HEK293 (cell line): Measurements from ENCODE around the gene TPPP3.

Experiments used
- CTCF ChIA-PET: fragments of 350-600 bp; formaldehyde crosslinking; extraction: SDS; loops from one replicate; lab custom pipeline; 2021; ENCODE audit warnings: antibody characterized with exemption; lab: Yijun Ruan, JAX
- POLR2A ChIA-PET: fragments of 300-600 bp; formaldehyde crosslinking; extraction: SDS; loops from one replicate; lab custom pipeline; 2020; ENCODE audit warnings: antibody characterized with exemption, inconsistent platforms; lab: Yijun Ruan, JAX
- H3K27ac ChIP-seq: fragments of 200-500 bp; sonication (Bioruptor generic); 2 replicates; pipeline ENCODE4 v1.5.1; 2014; ENCODE audit warnings: low read depth, low read length, control low read depth, inconsistent platforms; ENCODE audit errors: extremely low read depth
- H3K36me3 ChIP-seq, 2 experiments: fragments of 200-500 bp in 1 of 2; sonication (Bioruptor generic) in 1 of 2; 1 replicate in 1 of 2; 2 replicates in 1 of 2; pipeline ENCODE4 v1.5.1; 2014 to 2017; ENCODE audit warnings: inconsistent platforms in 2 of 2, low read length in 2 of 2; ENCODE audit not compliant: control insufficient read depth in 2 of 2, insufficient read depth in 1 of 2
- H3K4me1 ChIP-seq: fragments of 200-500 bp; sonication (Bioruptor generic); 2 replicates; pipeline ENCODE4 v1.5.1; 2014; ENCODE audit warnings: mild to moderate bottlenecking, low read length, inconsistent platforms; ENCODE audit not compliant: control insufficient read depth, insufficient read depth
- H3K4me3 ChIP-seq: 2 replicates; pipeline ENCODE4 v1.5.1; 2011; ENCODE audit warnings: low read depth, mild to moderate bottlenecking, control low read depth, low read length, moderate library complexity
- H3K9me3 ChIP-seq: fragments of 200-500 bp; sonication (Bioruptor generic); 2 replicates; pipeline ENCODE4 v1.5.1; 2014; ENCODE audit warnings: low read depth, low read length, inconsistent platforms; ENCODE audit not compliant: control insufficient read depth, insufficient read depth
- GLI2 ChIP-seq: fragments of 450-650 bp; formaldehyde crosslinking; IDR thresholded peaks from 2 replicates; pipeline ENCODE4; 2017; ENCODE audit warnings: missing biosample characterization, missing genetic modification characterization, low read depth, borderline replicate concordance
- ZNF19 ChIP-seq: fragments of 450-650 bp; formaldehyde crosslinking; IDR thresholded peaks from 2 replicates; pipeline ENCODE4; 2016; ENCODE audit warnings: missing biosample characterization, missing genetic modification characterization, low read depth
- ZNF2 ChIP-seq: fragments of 450-650 bp; formaldehyde crosslinking; IDR thresholded peaks from 2 replicates; pipeline ENCODE4 v1.5.1; 2016; ENCODE audit warnings: missing biosample characterization, missing genetic modification characterization
- ZNF223 ChIP-seq: fragments of 450-650 bp; formaldehyde crosslinking; IDR thresholded peaks from 2 replicates; pipeline ENCODE4 v1.5.1; 2016; ENCODE audit warnings: missing biosample characterization, missing genetic modification characterization
- ZNF433 ChIP-seq: fragments of 450-650 bp; formaldehyde crosslinking; IDR thresholded peaks from 2 replicates; pipeline ENCODE4 v1.5.1; 2016; ENCODE audit warnings: missing biosample characterization, missing genetic modification characterization, low read depth
- ZNF560 ChIP-seq: fragments of 450-650 bp; formaldehyde crosslinking; IDR thresholded peaks from 2 replicates; pipeline ENCODE4 v1.5.1; 2017; ENCODE audit warnings: missing biosample characterization, missing genetic modification characterization, borderline replicate concordance
- ZNF561 ChIP-seq: fragments of 450-650 bp; IDR thresholded peaks from 2 replicates; pipeline ENCODE4 v1.5.1; 2018; ENCODE audit warnings: missing biosample characterization, missing genetic modification characterization, borderline replicate concordance
- ZNF600 ChIP-seq: fragments of 450-650 bp; formaldehyde crosslinking; IDR thresholded peaks from 2 replicates; pipeline ENCODE4 v1.5.1; 2016; ENCODE audit warnings: missing biosample characterization, missing genetic modification characterization
- ZNF610 ChIP-seq: fragments of 450-650 bp; formaldehyde crosslinking; IDR thresholded peaks from 2 replicates; pipeline ENCODE4 v1.5.1; 2016; ENCODE audit warnings: missing biosample characterization, missing genetic modification characterization, borderline replicate concordance
- ZNF670 ChIP-seq: fragments of 450-650 bp; formaldehyde crosslinking; IDR thresholded peaks from 2 replicates; pipeline ENCODE4 v1.5.1; 2016; ENCODE audit warnings: missing biosample characterization, missing genetic modification characterization, low read depth
- ZNF677 ChIP-seq: fragments of 450-650 bp; IDR thresholded peaks from 2 replicates; pipeline ENCODE4 v1.5.0; 2018; ENCODE audit warnings: missing biosample characterization, mild to moderate bottlenecking, missing genetic modification characterization, moderate library complexity
- ZNF830 ChIP-seq: fragments of 450-650 bp; IDR thresholded peaks from 2 replicates; pipeline ENCODE4 v1.5.0; 2018; ENCODE audit warnings: missing biosample characterization, missing genetic modification characterization, low read depth, mild to moderate bottlenecking, moderate library complexity
- ZSCAN23 ChIP-seq: fragments of 450-650 bp; formaldehyde crosslinking; IDR thresholded peaks from 2 replicates; pipeline ENCODE4 v1.5.1; 2016; ENCODE audit warnings: missing biosample characterization, missing genetic modification characterization
- TF ChIP-seq, protein P1 (sequence below): fragments of 450-650 bp; formaldehyde crosslinking; IDR thresholded peaks from 2 replicates; pipeline ENCODE4 v1.5.1; 2016; ENCODE audit warnings: missing biosample characterization, missing genetic modification characterization
- TF ChIP-seq, protein P2 (sequence below): fragments of 450-650 bp; formaldehyde crosslinking; IDR thresholded peaks from 2 replicates; pipeline ENCODE4; 2016; ENCODE audit warnings: missing biosample characterization, missing genetic modification characterization
- TF ChIP-seq, protein P3 (sequence below): fragments of 450-650 bp; formaldehyde crosslinking; IDR thresholded peaks from 2 replicates; pipeline ENCODE4 v1.5.1; 2016; ENCODE audit warnings: missing biosample characterization, missing genetic modification characterization
- TF ChIP-seq, protein P4 (sequence below): fragments of 450-650 bp; formaldehyde crosslinking; IDR thresholded peaks from 2 replicates; pipeline ENCODE4 v1.5.1; 2016; ENCODE audit warnings: missing biosample characterization, missing genetic modification characterization
- TF ChIP-seq, protein P5 (sequence below): fragments of 450-650 bp; formaldehyde crosslinking; IDR thresholded peaks from 2 replicates; pipeline ENCODE4 v1.5.1; 2016; ENCODE audit warnings: missing biosample characterization, missing genetic modification characterization

The TPPP3 gene

DNA sequence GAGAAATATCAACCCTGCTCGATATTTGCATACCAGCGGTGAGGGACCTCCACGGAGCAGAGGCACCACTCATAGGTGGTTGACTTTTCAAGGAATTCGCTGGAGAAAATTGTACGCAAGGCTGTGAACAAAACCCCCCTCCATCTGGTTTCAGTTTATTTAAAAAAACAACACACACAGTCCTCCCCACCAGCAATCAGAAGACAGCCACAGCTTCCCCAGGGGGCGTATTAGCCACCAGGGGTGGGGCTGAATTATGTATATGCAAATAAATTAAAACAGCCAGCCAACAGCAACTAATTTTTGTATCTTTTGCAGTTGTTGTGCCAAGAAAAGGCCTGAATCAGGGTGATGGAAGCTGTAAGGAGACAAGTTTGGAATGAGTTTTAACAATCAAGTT is 31.8 kb upstream of the TPPP3 start:
- TF ChIP-seq, protein P1, sequence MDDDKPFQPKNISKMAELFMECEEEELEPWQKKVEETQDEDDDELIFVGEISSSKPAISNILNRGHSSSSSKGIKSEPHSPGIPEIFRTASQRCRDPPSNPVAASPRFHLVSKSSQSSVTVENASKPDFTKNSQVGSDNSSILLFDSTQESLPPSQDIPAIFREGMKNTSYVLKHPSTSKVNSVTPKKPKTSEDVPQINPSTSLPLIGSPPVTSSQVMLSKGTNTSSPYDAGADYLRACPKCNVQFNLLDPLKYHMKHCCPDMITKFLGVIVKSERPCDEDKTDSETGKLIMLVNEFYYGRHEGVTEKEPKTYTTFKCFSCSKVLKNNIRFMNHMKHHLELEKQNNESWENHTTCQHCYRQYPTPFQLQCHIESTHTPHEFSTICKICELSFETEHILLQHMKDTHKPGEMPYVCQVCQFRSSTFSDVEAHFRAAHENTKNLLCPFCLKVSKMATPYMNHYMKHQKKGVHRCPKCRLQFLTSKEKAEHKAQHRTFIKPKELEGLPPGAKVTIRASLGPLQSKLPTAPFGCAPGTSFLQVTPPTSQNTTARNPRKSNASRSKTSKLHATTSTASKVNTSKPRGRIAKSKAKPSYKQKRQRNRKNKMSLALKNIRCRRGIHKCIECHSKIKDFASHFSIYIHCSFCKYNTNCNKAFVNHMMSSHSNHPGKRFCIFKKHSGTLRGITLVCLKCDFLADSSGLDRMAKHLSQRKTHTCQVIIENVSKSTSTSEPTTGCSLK (tag by site-specific recombination), result no peak
- TF ChIP-seq ZNF561 (tag by site-specific recombination) (no peak), ZNF433 (no peak), ZNF560 (tag by site-specific recombination) (no peak), ZNF670 (tag by site-specific recombination) (no peak), ZNF2 (tag by site-specific recombination) (no peak), ZSCAN23 (tag by site-specific recombination) (no peak), ZNF610 (tag by site-specific recombination) (no peak)
- TF ChIP-seq, protein P2, sequence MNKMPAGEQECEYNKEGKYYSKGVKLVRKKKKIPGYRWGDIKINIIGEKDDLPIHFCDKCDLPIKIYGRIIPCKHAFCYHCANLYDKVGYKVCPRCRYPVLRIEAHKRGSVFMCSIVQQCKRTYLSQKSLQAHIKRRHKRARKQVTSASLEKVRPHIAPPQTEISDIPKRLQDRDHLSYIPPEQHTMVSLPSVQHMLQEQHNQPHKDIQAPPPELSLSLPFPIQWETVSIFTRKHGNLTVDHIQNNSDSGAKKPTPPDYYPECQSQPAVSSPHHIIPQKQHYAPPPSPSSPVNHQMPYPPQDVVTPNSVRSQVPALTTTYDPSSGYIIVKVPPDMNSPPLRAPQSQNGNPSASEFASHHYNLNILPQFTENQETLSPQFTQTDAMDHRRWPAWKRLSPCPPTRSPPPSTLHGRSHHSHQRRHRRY (tag by site-specific recombination), result no peak
- ChIA-PET POLR2A (no interaction called here), CTCF (interaction anchor here (0.6 to 7.1 kb wide), 8 partner anchors 8 to 164 kb away, joined by 3 to 99 read pairs (median 3); partner anchors contain the start of genes ATP6V0D1, KCTD19 and LRRC36)
- H3K4me1 ChIP-seq, result no peaks in the 10 kb centered on the region; the same call in 1 of the 2 replicates
- H3K27ac ChIP-seq, result no peak overlapping the region
- H3K9me3 ChIP-seq, result no peaks in the 10 kb centered on the region
- H3K36me3 ChIP-seq, result no peaks in the 10 kb centered on the region
- H3K4me3 ChIP-seq, result no peak overlapping the region

DNA sequence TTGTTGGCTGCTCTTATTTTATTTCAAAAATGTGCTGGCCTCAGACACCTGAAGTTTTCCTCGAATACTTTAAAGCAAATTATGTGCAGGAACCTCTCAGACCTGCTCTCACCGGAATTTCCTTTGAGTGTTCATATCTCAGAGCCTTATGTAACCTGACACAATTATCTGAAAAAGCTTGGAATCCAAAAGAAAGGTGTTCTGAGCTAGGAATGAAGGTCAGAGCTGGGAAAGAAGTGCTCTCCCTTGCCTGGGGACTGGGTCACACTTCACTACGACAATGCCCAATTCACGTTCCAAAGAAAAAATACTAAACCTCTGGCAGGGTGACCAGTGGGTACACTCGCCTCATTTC is 30.9 kb upstream of the TPPP3 start:
- Histone ChIP-seq H3K4me3 (no peak overlapping the region), H3K36me3 (no peaks in the 10 kb centered on the region), H3K9me3 (no peaks in the 10 kb centered on the region), H3K27ac (no peak overlapping the region), H3K4me1 (no peaks in the 10 kb centered on the region)
- ChIA-PET CTCF (interaction anchor here (0.6 to 7.1 kb wide), 4 partner anchors 12 to 97 kb away, joined by 3 to 99 read pairs (median 3); no protein-coding TSS in a partner anchor), POLR2A (no interaction called here)
- TF ChIP-seq, protein P3, sequence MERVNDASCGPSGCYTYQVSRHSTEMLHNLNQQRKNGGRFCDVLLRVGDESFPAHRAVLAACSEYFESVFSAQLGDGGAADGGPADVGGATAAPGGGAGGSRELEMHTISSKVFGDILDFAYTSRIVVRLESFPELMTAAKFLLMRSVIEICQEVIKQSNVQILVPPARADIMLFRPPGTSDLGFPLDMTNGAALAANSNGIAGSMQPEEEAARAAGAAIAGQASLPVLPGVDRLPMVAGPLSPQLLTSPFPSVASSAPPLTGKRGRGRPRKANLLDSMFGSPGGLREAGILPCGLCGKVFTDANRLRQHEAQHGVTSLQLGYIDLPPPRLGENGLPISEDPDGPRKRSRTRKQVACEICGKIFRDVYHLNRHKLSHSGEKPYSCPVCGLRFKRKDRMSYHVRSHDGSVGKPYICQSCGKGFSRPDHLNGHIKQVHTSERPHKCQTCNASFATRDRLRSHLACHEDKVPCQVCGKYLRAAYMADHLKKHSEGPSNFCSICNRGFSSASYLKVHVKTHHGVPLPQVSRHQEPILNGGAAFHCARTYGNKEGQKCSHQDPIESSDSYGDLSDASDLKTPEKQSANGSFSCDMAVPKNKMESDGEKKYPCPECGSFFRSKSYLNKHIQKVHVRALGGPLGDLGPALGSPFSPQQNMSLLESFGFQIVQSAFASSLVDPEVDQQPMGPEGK (tag by site-specific recombination), result no peak
- TF ChIP-seq ZNF670 (tag by site-specific recombination) (no peak), ZNF677 (no peak), ZNF223 (no peak), ZNF830 (tag by site-specific recombination) (no peak), ZNF19 (no peak), ZNF600 (tag by site-specific recombination) (no peak), GLI2 (no peak)
- TF ChIP-seq, protein P4, sequence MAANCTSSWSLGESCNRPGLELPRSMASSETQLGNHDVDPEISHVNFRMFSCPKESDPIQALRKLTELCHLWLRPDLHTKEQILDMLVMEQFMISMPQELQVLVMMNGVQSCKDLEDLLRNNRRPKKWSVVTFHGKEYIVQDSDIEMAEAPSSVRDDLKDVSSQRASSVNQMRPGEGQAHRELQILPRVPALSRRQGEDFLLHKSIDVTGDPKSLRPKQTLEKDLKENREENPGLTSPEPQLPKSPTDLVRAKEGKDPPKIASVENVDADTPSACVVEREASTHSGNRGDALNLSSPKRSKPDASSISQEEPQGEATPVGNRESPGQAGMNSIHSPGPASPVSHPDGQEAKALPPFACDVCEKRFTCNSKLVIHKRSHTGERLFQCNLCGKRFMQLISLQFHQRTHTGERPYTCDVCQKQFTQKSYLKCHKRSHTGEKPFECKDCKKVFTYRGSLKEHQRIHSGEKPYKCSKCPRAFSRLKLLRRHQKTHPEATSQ (tag by site-specific recombination), result no peak
- TF ChIP-seq, protein P5, sequence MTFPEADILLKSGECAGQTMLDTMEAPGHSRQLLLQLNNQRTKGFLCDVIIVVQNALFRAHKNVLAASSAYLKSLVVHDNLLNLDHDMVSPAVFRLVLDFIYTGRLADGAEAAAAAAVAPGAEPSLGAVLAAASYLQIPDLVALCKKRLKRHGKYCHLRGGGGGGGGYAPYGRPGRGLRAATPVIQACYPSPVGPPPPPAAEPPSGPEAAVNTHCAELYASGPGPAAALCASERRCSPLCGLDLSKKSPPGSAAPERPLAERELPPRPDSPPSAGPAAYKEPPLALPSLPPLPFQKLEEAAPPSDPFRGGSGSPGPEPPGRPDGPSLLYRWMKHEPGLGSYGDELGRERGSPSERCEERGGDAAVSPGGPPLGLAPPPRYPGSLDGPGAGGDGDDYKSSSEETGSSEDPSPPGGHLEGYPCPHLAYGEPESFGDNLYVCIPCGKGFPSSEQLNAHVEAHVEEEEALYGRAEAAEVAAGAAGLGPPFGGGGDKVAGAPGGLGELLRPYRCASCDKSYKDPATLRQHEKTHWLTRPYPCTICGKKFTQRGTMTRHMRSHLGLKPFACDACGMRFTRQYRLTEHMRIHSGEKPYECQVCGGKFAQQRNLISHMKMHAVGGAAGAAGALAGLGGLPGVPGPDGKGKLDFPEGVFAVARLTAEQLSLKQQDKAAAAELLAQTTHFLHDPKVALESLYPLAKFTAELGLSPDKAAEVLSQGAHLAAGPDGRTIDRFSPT (tag by site-specific recombination), result no peak
